Panc1 (cell line): ENCODE data around the gene PNMA1. TPM values are rescaled to one million over a fixed set of nuclear protein-coding genes. Genes with fewer than 3 reads are reported as not detected.

Source experiments
- ATAC-seq: fragments of 200-7000 bp; cut with Tn5 transposase; 2 replicates; pipeline ENCODE4 v1.9.1; 2020; ENCODE audit warnings: mild to moderate bottlenecking, moderate library complexity
- BruUV-seq: library from RNA; stranded (reverse); fragments of 400-500 nt; replicated peaks from 2 replicates; lab custom pipeline; 2021; lab: Mats Ljungman, UMichigan
- CTCF ChIA-PET: fragments of 300-600 bp; sonication (Branson Sonifier 250); formaldehyde crosslinking; loops from one replicate; lab custom pipeline; 2022; ENCODE audit warnings: antibody characterized with exemption; lab: Charles Lee
- POLR2A ChIA-PET: fragments of 300-600 bp; sonication (Branson Sonifier 250); formaldehyde crosslinking; loops from one replicate; lab custom pipeline; 2022; ENCODE audit warnings: antibody characterized with exemption; lab: Charles Lee
- DNase-seq: peaks from one replicate; pipeline ENCODE4 v3.0.0-alpha.2; 2010; ENCODE audit warnings: low read depth, low spot score
- H3K27ac ChIP-seq: 2 replicates; pipeline ENCODE4 v1.5.1; 2011; ENCODE audit warnings: mild to moderate bottlenecking, low read length, inconsistent platforms
- H3K27me3 ChIP-seq: fragments of 200-500 bp; sonication (Bioruptor generic); 2 replicates; pipeline ENCODE4 v1.6.0; 2014; ENCODE audit warnings: low read length, inconsistent platforms; ENCODE audit not compliant: control insufficient read depth, insufficient read depth
- H3K36me3 ChIP-seq: fragments of 200-500 bp; sonication (Bioruptor generic); 2 replicates; pipeline ENCODE4 v1.5.1; 2014; ENCODE audit warnings: inconsistent platforms, mild to moderate bottlenecking, low read length, moderate library complexity; ENCODE audit not compliant: control insufficient read depth, insufficient read depth
- H3K4me1 ChIP-seq: 2 replicates; pipeline ENCODE4 v1.5.1; 2011; ENCODE audit warnings: inconsistent platforms, mild to moderate bottlenecking, low read length, moderate library complexity; ENCODE audit not compliant: control insufficient read depth, insufficient read depth
- H3K4me3 ChIP-seq, 2 experiments: 2 replicates each; pipeline ENCODE4 v1.5.1; 2011 to 2012; ENCODE audit warnings: low read depth in 2 of 2, low read length in 2 of 2, mild to moderate bottlenecking in 2 of 2, inconsistent platforms in 1 of 2, moderate library complexity in 1 of 2
- H3K9me3 ChIP-seq: fragments of 200-500 bp; sonication (Bioruptor generic); 2 replicates; pipeline ENCODE4 v1.5.1; 2014; ENCODE audit warnings: low read depth, mild to moderate bottlenecking, inconsistent platforms, low read length, moderate library complexity; ENCODE audit not compliant: control insufficient read depth, insufficient read depth
- POLR2AphosphoS5 ChIP-seq: IDR thresholded peaks from 2 replicates; pipeline ENCODE4 v1.6.1; 2012; ENCODE audit warnings: mild to moderate bottlenecking, low read depth, low read length, moderate library complexity
- SIN3A ChIP-seq: IDR thresholded peaks from 2 replicates; pipeline ENCODE4 v1.6.1; 2012; ENCODE audit warnings: low read depth, mild to moderate bottlenecking, low read length, moderate library complexity, borderline replicate concordance; ENCODE audit not compliant: insufficient read depth
- TCF7L2 ChIP-seq: IDR thresholded peaks from 2 replicates; pipeline ENCODE4 v1.6.1; 2011; ENCODE audit warnings: mild to moderate bottlenecking, low read depth, low read length, inconsistent platforms
- in situ Hi-C: cut with HindIII; loops from 2 replicates; pipeline ENCODE4 v1.10.0; 2016; ENCODE audit warnings: low sequenced_read_pairs, low pct_unique_long_range_greater_than_20kb
- intact Hi-C: fragments of 100-400 bp; cut with micrococcal nuclease; formaldehyde crosslinking; loops from one replicate; pipeline ENCODE4 v1.10.0; 2022; ENCODE audit not compliant: unreplicated experiment
- total RNA-seq: library from RNA; stranded (reverse); gene quantifications from one replicate; pipeline ENCODE4 v1.2.1, GENCODE V29; 2021; ENCODE audit not compliant: unreplicated experiment
- TF ChIP-seq, protein P1 (sequence below), 2 experiments: IDR thresholded peaks; 2 replicates each; pipeline ENCODE4 v1.6.1; 2011 to 2012; ENCODE audit warnings: low read depth in 2 of 2, control low read depth in 1 of 2, low read length in 1 of 2, mild to moderate bottlenecking in 1 of 2, moderate library complexity in 1 of 2; ENCODE audit not compliant: insufficient read depth in 1 of 2
- TF ChIP-seq, protein P2 (sequence below): fragments of 450-650 bp; IDR thresholded peaks from 2 replicates; pipeline ENCODE4 v1.5.1; 2017; ENCODE audit warnings: mild to moderate bottlenecking

PNMA1 gene
- total RNA-seq, 1 experiment from 2014 or later = 49.7 TPM

DNA sequence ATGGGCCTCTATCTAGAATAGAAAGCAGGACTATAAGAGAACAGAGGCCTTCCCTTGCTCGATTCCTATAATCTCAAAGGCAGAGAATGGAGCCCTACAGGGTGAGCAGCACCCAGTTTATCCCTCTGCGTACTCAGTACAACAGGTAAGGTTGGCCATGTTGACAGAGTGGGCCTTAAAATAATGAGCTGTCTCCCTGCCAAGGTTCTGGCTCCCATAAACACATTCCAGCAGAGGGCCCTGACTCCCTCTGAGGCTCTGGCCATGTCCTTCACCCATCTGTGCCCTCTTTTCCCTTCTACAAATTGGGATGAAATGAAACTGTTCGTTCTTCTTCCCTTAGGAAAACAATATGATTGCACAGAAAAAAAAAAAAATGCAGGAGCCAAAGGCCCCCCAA is 16.9 kb upstream of the PNMA1 start:
- Histone ChIP-seq H3K9me3 (no peaks in the 10 kb centered on the region), H3K27me3 (no peaks in the 10 kb centered on the region), H3K4me1 (peaks cover 49% of the 10 kb centered on the region), H3K4me3 (no peak overlapping the region), H3K27ac (peak overlapping the region; percentile 51; the same call in 1 of the 2 replicates), H3K36me3 (peaks cover 11% of the 10 kb centered on the region)
- DNase-seq (no peak), ATAC-seq (no peak)
- CTCF ChIA-PET = no interaction called here
- POLR2A ChIA-PET = interaction anchor here (0.5 kb wide), 1 partner anchor 29 kb away, joined by 10 read pairs; a partner anchor contains a TSS
- intact Hi-C loops = no loop called here
- no TSS peak for BruUV-seq
- in situ Hi-C loops = no loop called here
- TF ChIP-seq, protein P1, sequence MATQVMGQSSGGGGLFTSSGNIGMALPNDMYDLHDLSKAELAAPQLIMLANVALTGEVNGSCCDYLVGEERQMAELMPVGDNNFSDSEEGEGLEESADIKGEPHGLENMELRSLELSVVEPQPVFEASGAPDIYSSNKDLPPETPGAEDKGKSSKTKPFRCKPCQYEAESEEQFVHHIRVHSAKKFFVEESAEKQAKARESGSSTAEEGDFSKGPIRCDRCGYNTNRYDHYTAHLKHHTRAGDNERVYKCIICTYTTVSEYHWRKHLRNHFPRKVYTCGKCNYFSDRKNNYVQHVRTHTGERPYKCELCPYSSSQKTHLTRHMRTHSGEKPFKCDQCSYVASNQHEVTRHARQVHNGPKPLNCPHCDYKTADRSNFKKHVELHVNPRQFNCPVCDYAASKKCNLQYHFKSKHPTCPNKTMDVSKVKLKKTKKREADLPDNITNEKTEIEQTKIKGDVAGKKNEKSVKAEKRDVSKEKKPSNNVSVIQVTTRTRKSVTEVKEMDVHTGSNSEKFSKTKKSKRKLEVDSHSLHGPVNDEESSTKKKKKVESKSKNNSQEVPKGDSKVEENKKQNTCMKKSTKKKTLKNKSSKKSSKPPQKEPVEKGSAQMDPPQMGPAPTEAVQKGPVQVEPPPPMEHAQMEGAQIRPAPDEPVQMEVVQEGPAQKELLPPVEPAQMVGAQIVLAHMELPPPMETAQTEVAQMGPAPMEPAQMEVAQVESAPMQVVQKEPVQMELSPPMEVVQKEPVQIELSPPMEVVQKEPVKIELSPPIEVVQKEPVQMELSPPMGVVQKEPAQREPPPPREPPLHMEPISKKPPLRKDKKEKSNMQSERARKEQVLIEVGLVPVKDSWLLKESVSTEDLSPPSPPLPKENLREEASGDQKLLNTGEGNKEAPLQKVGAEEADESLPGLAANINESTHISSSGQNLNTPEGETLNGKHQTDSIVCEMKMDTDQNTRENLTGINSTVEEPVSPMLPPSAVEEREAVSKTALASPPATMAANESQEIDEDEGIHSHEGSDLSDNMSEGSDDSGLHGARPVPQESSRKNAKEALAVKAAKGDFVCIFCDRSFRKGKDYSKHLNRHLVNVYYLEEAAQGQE (IDR thresholded peaks at IDR 0.05; ENCODE audit: insufficient read depth in 1 of 2, low read depth in 2 of 2, low read length in 1 of 2) = no peak
- TF ChIP-seq, protein P2, sequence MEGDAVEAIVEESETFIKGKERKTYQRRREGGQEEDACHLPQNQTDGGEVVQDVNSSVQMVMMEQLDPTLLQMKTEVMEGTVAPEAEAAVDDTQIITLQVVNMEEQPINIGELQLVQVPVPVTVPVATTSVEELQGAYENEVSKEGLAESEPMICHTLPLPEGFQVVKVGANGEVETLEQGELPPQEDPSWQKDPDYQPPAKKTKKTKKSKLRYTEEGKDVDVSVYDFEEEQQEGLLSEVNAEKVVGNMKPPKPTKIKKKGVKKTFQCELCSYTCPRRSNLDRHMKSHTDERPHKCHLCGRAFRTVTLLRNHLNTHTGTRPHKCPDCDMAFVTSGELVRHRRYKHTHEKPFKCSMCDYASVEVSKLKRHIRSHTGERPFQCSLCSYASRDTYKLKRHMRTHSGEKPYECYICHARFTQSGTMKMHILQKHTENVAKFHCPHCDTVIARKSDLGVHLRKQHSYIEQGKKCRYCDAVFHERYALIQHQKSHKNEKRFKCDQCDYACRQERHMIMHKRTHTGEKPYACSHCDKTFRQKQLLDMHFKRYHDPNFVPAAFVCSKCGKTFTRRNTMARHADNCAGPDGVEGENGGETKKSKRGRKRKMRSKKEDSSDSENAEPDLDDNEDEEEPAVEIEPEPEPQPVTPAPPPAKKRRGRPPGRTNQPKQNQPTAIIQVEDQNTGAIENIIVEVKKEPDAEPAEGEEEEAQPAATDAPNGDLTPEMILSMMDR = no peak
- TF ChIP-seq POLR2AphosphoS5 (no peak), SIN3A (no peak), TCF7L2 (no peak)

DNA sequence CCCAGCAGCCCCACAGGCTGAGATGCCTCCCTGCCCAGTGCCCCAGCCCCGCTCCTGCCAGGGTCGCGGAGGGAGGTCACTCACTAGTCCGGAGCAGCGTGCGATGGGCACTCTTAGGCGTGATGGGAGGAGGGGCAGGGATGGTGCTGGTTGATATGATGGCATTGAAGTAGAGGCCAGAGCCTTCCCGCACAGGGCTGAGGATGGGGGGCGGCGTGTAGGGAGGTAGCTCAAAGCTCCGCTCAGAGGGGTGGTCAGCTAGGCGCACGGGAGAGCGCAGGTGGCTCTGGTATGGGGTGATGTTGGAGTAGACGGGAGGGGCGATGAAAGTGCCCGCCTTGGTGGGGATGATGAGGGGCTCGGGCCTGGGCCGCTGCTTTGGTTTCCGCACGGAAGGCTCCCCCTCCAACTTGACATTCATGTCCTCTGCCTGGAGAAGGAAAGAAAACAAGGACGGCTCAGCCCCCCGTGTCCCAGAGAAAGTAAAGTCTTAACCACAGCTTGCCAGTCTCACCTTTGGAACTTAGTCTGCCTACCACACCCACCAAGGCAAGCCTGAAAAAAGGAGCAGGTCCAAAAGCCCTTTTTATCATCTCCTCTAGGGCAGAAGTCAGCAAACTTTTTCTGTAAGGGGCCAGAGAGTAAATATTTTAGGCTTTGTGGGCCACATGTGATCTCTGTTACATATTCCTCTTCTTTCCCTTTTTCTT is 15.5 kb upstream of the PNMA1 start:
- no TSS peak for BruUV-seq
- no peaks in the 10 kb centered on the region for H3K9me3 ChIP-seq
- ATAC-seq = no peak
- POLR2A ChIA-PET = interaction anchor here (0.6 to 0.9 kb wide), 2 partner anchors 48 to 127 kb away, joined by 3 to 4 read pairs; no protein-coding TSS in a partner anchor
- peaks cover 11% of the 10 kb centered on the region for H3K36me3 ChIP-seq
- H3K4me3 ChIP-seq = no peak overlapping the region
- no peak for DNase-seq
- peak overlapping the region; percentile 66 for H3K27ac ChIP-seq
- CTCF ChIA-PET = interaction anchor here (0.6 to 1.8 kb wide), 4 partner anchors 11 to 308 kb away, joined by 3 to 13 read pairs (median 6); no protein-coding TSS in a partner anchor
- no peaks in the 10 kb centered on the region for H3K27me3 ChIP-seq
- TF ChIP-seq, protein P1 (IDR thresholded peaks at IDR 0.05; ENCODE audit: insufficient read depth in 1 of 2, low read depth in 2 of 2, low read length in 1 of 2) = no peak
- peaks cover 61% of the 10 kb centered on the region for H3K4me1 ChIP-seq
- intact Hi-C loops = no loop called here
- in situ Hi-C loops = no loop called here
